WERI-Rb-1 (cell line): ENCODE measurements around the gene FBXO41.

Experiments
- DNase-seq: peaks from one replicate; pipeline ENCODE4 v3.0.0-alpha.2; 2020
- H3K27ac ChIP-seq: fragments of 250-450 bp; sonication (Bioruptor Pico); 2 replicates; pipeline ENCODE4 v1.5.1; 2020; ENCODE audit warnings: mild to moderate bottlenecking, moderate library complexity
- H3K27me3 ChIP-seq: fragments of 250-450 bp; sonication (Bioruptor Pico); 2 replicates; pipeline ENCODE4 v1.5.1; 2021; ENCODE audit warnings: mild to moderate bottlenecking, low read depth, moderate library complexity; ENCODE audit not compliant: insufficient read depth, severe bottlenecking
- H3K36me3 ChIP-seq: fragments of 250-450 bp; sonication (Bioruptor Pico); 2 replicates; pipeline ENCODE4 v1.5.1; 2020; ENCODE audit warnings: mild to moderate bottlenecking, moderate library complexity
- H3K4me3 ChIP-seq: 2 replicates; pipeline ENCODE4 v1.5.1; 2011; ENCODE audit warnings: low read depth, mild to moderate bottlenecking, control low read depth, low read length
- H3K9me3 ChIP-seq: fragments of 250-450 bp; sonication (Bioruptor Pico); 2 replicates; pipeline ENCODE4 v1.5.1; 2021; ENCODE audit warnings: mild to moderate bottlenecking, moderate library complexity; ENCODE audit not compliant: severe bottlenecking
- CTCF ChIP-seq: IDR thresholded peaks from 2 replicates; pipeline ENCODE4 v1.5.1; 2011; ENCODE audit warnings: low read depth, mild to moderate bottlenecking, control low read depth, inconsistent platforms, low read length

The FBXO41 gene

GRCh38 chr2:73239776-73240175 is 44.5 kb downstream of the FBXO41 start:
- Histone ChIP-seq H3K9me3 (no peaks in the 10 kb centered on the region), H3K27me3 (no peaks in the 10 kb centered on the region), H3K4me3 (no peak overlapping the region), H3K27ac (no peak overlapping the region), H3K36me3 (peaks cover 87% of the 10 kb centered on the region)
- no peak for DNase-seq
- no peak for TF ChIP-seq CTCF

- H3K9me3 ChIP-seq, result no peaks in the 10 kb centered on the region
- TF ChIP-seq CTCF, result no peak
- DNase-seq, result no peak
- no peak overlapping the region for H3K27ac ChIP-seq
- no peak overlapping the region for H3K4me3 ChIP-seq
- peaks cover 82% of the 10 kb centered on the region for H3K36me3 ChIP-seq
- H3K27me3 ChIP-seq, result no peaks in the 10 kb centered on the region
Observed at GRCh38 chr2:73238976-73239375, 45.3 kb downstream of the FBXO41 start.

GRCh38 chr2:73238149-73238548 is 46.1 kb downstream of the FBXO41 start:
- TF ChIP-seq CTCF, result no peak
- Histone ChIP-seq H3K27ac (no peak overlapping the region), H3K9me3 (no peaks in the 10 kb centered on the region), H3K4me3 (no peak overlapping the region), H3K36me3 (peaks cover 75% of the 10 kb centered on the region), H3K27me3 (no peaks in the 10 kb centered on the region)
- no peak for DNase-seq

GRCh38 chr2:73237168-73237567 is 47.1 kb downstream of the FBXO41 start:
- peaks cover 65% of the 10 kb centered on the region for H3K36me3 ChIP-seq

GRCh38 chr2:73235315-73236028 is 48.8 kb downstream of the FBXO41 start:
- DNase-seq, result no peak
- Histone ChIP-seq H3K36me3 (peaks cover 50% of the 10 kb centered on the region), H3K4me3 (peak overlapping the region; percentile 94), H3K27me3 (no peaks in the 10 kb centered on the region), H3K27ac (no peak overlapping the region), H3K9me3 (no peaks in the 10 kb centered on the region)
- TF ChIP-seq CTCF, result no peak

More at GRCh38 chr2:73237168-73237567, 47.1 kb downstream of the FBXO41 start:
- Histone ChIP-seq H3K9me3 (no peaks in the 10 kb centered on the region), H3K27me3 (no peaks in the 10 kb centered on the region), H3K4me3 (no peak overlapping the region), H3K27ac (no peak overlapping the region)
- no peak for TF ChIP-seq CTCF
- DNase-seq, result no peak
